Omental fat pad (tissue), 4 donors: Measurements from ENCODE around the gene RPS2. TPM values are rescaled to one million over a fixed set of nuclear protein-coding genes. Genes with fewer than 3 reads are reported as not detected.

Source experiments
- ATAC-seq: fragments of 150-250 bp; one replicate; pipeline ENCODE4 v1.9.1; 2016; ENCODE audit warnings: mild to moderate bottlenecking, moderate library complexity; ENCODE audit not compliant: low FRiP score
- DNase-seq: peaks from one replicate; pipeline ENCODE4 v3.0.0-alpha.2; 2019; ENCODE audit warnings: low spot score
- total RNA-seq, 4 donors: library from RNA; depleted of rRNA; stranded (reverse); fragments of >200 nt; gene quantifications; one replicate each; pipeline ENCODE4 v1.1.0, GENCODE V29; 2016
- TF ChIP-seq, protein P1 (sequence below), 3 donors: fragments of 450-650 bp; IDR thresholded peaks; one replicate each; pipeline ENCODE4 v1.5.1; 2016 to 2017; ENCODE audit warnings: antibody characterized with exemption in 3 of 3, mild to moderate bottlenecking in 3 of 3, moderate library complexity in 2 of 3

Gene RPS2
- total RNA-seq, 4 donors from 2014 or later, result 1,362 to 1,656 (median 1,543) TPM

DNA sequence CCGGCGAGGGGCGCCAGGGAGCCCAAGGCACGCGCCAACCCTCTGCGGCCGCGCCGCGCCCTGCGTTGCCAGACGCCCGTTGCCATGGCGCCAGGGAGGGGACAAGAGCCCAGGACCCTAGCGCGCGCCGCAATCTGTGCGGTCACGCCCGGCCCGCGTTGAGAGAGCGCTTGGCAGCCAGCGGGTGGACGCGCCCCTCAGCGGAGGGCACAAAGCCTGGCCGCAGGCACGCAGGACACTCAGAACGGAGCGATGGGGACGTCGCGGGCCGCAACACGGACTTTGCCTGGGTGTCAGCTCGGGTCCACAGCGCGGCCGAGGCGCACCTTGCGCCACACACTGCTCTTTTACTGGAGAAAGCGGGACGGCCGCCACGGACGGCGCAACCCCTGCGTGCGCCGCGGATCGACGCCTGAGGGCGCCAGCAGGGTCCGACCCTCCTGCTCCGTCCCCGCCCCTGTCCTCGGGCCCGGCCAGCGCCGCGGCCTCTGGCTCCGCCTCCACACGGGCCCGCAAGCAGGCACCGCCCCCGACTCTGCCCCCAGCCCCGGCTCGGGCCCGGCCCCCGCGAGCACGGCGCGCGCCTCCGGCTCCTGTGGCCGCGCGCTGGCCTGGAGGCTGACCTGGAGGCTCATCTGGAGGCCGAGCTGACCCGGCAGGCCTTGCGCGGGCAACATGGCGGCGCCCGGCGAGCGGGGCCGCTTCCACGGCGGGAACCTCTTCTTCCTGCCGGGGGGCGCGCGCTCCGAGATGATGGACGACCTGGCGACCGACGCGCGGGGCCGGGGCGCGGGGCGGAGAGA, 19.1 kb upstream of the RPS2 start, which contains the start of gene GFER:
Gene GFER (plus strand): TSS at position 650 of the 803 bp plus-strand sequence. CDS start 26 bp downstream, at position 676.
- DNase-seq, result peak; percentile 54
- ATAC-seq, result peak; percentile 93
- TF ChIP-seq, protein P1, sequence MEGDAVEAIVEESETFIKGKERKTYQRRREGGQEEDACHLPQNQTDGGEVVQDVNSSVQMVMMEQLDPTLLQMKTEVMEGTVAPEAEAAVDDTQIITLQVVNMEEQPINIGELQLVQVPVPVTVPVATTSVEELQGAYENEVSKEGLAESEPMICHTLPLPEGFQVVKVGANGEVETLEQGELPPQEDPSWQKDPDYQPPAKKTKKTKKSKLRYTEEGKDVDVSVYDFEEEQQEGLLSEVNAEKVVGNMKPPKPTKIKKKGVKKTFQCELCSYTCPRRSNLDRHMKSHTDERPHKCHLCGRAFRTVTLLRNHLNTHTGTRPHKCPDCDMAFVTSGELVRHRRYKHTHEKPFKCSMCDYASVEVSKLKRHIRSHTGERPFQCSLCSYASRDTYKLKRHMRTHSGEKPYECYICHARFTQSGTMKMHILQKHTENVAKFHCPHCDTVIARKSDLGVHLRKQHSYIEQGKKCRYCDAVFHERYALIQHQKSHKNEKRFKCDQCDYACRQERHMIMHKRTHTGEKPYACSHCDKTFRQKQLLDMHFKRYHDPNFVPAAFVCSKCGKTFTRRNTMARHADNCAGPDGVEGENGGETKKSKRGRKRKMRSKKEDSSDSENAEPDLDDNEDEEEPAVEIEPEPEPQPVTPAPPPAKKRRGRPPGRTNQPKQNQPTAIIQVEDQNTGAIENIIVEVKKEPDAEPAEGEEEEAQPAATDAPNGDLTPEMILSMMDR (IDR thresholded peaks at IDR 0.05), result no peak

DNA sequence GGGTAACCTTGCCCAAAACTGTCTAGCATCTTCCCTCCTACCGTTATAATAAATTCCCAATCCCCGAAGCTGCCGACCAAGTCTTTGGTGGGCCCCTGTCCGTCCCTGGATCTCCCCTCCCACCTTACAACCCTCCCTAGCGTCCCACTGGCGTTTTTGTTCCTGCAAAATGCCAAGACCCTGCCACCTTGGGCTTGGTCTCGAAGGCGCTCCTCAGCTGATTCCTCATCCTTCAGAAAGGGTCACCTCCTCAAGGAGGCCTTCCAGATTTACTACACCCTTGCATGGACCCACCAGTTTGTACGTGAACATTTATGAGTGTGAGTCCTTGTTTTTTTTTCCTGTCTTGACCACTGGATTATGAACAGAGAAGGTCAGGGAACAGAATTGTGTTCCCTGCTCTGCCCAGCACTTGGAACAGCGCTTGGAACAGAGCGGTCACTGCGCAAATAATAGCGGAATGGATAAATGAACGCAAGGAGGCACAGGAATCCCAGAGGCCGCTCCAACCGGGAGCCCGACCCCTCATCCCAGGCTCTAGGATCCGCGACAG, 18.4 kb upstream of the RPS2 start:
- ATAC-seq (no peak), DNase-seq (no peak)
- TF ChIP-seq, protein P1 (IDR thresholded peaks at IDR 0.05), result no peak

DNA sequence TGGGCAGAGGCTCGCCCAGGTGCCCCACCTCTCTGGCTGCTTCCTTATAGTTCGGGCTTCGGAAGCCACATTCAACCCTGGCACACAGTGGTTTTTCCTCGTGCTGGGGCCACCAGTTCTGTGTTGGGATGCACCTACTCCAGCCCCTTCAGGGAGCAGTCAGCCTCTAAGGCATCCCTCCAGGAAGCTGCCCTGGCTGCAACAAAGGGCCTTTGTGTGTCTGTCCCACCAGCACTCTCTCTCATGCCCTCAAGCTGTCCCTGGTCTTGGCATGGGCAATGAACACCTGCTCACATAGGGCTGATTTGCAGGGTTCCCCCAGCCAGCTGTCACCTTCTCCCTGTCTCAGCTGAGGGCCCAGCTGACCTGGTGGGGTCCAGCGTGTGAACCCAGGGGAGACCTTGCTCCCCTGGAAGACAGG, 17.4 kb upstream of the RPS2 start:
- ATAC-seq (no peak), DNase-seq (no peak)
- TF ChIP-seq, protein P1 (IDR thresholded peaks at IDR 0.05), result no peak

DNA sequence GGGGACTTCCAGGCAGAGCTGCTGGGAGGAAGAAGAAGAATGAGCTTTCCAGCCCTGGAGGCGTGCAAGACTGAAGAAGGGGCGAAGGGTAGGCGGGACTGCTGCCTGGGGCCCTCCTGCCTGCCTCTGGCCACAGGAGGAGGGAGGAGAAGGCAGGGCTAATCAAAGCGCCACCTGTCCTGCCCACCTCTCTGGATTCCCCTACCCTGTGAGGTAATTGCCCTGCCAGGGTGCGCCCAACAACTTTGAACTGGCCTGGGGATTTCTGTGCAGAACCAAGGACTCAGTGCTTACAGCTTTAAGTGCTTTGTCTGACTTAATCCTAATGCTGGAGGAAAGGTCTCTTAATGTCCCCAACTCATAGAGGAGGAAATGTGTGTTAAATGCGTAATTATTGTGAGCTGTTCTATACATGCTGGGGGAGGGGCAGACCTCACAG, 16.8 kb upstream of the RPS2 start, which contains the start of gene NOXO1:
Gene NOXO1 (minus strand): TSS at position 72 of the 439 bp plus-strand sequence. CDS start 290 bp downstream, outside the sequence.
- DNase-seq (no peak), ATAC-seq (no peak)
- TF ChIP-seq, protein P1 (IDR thresholded peaks at IDR 0.05), result no peak

DNA sequence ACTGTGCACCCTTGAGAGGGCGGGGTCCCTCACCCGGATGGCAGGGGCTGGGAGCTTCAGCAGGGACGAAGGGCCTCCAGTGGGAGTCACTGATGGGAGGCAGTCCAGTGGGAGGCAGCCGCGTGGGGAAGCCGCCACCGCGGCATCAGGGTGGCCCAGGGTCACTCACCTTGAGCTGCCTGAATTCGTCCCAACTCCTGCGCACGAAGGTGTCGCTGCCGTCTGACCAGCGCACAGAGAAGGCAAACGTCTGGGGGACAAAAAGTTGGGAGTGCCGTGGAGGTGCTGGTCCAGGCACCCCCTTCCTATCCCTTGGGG, 16.1 kb upstream of the RPS2 start:
- DNase-seq, result no peak
- TF ChIP-seq, protein P1 (IDR thresholded peaks at IDR 0.05), result no peak
- ATAC-seq, result no peak

DNA sequence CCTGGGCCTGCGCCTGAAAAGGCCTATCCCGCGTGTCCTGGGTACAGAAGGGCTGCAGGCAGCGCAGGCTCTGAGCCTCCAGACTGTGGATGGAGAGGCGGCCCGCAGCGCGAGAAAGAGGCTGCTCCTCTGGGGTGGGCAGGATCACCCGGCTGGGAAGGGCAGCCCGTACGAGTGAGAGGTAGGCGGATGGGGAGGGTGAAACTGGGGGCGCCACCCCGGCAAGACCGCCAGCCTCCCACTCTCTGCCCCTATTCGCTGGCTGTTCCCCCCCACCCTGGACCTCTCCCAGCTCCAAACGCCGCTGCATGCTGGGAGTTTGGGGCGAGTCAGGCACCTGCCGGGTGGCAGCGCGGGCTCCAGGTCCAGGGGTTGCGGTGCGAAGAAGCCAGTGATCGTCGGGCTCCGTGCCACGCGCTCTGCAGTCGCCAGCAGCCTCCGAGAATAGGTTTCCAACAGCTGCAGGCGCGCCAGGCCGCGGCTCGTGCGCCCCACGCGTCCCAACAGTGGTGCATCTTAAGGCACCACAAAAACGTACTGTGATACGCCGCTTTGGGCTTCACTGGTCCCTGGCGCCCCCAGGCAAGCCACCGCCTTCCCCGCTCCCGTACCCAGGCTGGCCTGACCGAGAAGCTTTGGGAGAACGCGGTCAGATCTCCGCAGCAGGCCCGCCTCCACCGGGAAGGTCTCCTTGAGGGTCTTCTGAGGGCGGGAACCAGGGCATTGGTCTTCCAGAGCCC, 15.6 kb upstream of the RPS2 start:
- no peak for DNase-seq
- ATAC-seq, result no peak
- TF ChIP-seq, protein P1 (IDR thresholded peaks at IDR 0.05), result no peak
